Activated CD4-positive, alpha-beta T cell treated with anti-CD3 and anti-CD28 coated beads, Interleukin-2, amount 10 ng/mL, durations not matched to agents 24 days and 14 days (primary cell): ENCODE results near the gene NR0B2. TPM values are rescaled to one million over a fixed set of nuclear protein-coding genes. Genes with fewer than 3 reads are reported as not detected.

Experiments
- DNase-seq: peaks from one replicate; pipeline ENCODE4 v3.0.0; 2022
- H3K27ac Mint-ChIP-seq: one replicate; pipeline ENCODE4 v1.8.0; 2022; ENCODE audit warnings: mild to moderate bottlenecking, mixed read lengths
- H3K27me3 Mint-ChIP-seq: one replicate; pipeline ENCODE4 v1.8.0; 2022; ENCODE audit warnings: mixed read lengths
- H3K36me3 Mint-ChIP-seq: one replicate; pipeline ENCODE4 v1.8.0; 2022; ENCODE audit warnings: low read depth, mild to moderate bottlenecking, mixed read lengths
- H3K4me1 Mint-ChIP-seq: one replicate; pipeline ENCODE4 v1.8.0; 2021; ENCODE audit warnings: mixed read lengths
- H3K4me3 Mint-ChIP-seq: one replicate; pipeline ENCODE4 v1.8.0; 2022; ENCODE audit warnings: mild to moderate bottlenecking, moderate library complexity, mixed read lengths
- H3K9me3 Mint-ChIP-seq: one replicate; pipeline ENCODE4 v1.8.0; 2021; ENCODE audit warnings: mixed read lengths
- intact Hi-C: fragments of 100-400 bp; cut with micrococcal nuclease; formaldehyde crosslinking; loops from one replicate; pipeline ENCODE4 v1.15.1; 2023
- total RNA-seq: library from RNA; stranded (reverse); gene quantifications from 2 replicates; pipeline ENCODE4 v1.2.3, GENCODE V29; 2022

Gene NR0B2
- total RNA-seq, 1 donor from 2014 or later, result not detected

DNA sequence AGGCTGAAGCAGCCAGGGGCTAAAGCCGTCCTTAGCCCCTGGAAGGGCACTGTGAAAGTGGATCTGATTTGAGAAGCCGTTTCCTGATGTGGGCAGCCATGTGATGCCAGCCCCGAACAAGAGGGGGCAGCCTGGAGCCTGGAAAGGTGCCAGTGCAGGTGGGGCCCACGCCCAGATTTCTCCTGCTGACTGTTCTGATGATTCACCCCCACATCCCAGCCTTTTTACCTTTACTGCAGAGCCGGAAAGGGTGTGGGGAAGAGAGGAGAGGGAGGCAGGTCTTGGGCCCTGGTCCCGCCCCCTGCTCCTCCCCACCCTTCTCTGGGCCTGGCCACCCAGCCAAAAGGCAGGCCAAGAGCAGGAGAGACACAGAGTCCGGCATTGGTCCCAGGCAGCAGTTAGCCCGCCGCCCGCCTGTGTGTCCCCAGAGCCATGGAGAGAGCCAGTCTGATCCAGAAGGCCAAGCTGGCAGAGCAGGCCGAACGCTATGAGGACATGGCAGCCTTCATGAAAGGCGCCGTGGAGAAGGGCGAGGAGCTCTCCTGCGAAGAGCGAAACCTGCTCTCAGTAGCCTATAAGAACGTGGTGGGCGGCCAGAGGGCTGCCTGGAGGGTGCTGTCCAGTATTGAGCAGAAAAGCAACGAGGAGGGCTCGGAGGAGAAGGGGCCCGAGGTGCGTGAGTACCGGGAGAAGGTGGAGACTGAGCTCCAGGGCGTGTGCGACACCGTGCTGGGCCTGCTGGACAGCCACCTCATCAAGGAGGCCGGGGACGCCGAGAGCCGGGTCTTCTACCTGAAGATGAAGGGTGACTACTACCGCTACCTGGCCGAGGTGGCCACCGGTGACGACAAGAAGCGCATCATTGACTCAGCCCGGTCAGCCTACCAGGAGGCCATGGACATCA lies 50.7 kb downstream of the NR0B2 start, which contains the start of gene SFN:
SFN (plus strand) TSS at position 369 of the 904 bp plus-strand sequence; CDS start at position 433, 64 bp downstream.
- Mint-ChIP-seq H3K4me1 (peaks cover 28% of the 10 kb centered on the region), H3K27ac (peak within 1 kb of the TSS; percentile 76), H3K27me3 (no peaks in the 10 kb centered on the region), H3K4me3 (peak within 1 kb of the TSS; percentile 89), H3K36me3 (peaks cover 2% of the 10 kb centered on the region), H3K9me3 (no peaks in the 10 kb centered on the region)
- peak; percentile 82 for DNase-seq
- intact Hi-C loops, result no loop called here

GRCh38 chr1:26861889-26862378 lies 51.8 kb downstream of the NR0B2 start:
- no peaks in the 10 kb centered on the region for H3K27me3 Mint-ChIP-seq
- H3K36me3 Mint-ChIP-seq, result peaks cover 3% of the 10 kb centered on the region
- intact Hi-C loops, result no loop called here
- H3K27ac Mint-ChIP-seq, result peak overlapping the region; percentile 37
- no peaks in the 10 kb centered on the region for H3K9me3 Mint-ChIP-seq
- H3K4me3 Mint-ChIP-seq, result peak overlapping the region; percentile 4
- H3K4me1 Mint-ChIP-seq, result peaks cover 25% of the 10 kb centered on the region
- no peak for DNase-seq

Other genes starting within 250 kb of the NR0B2 start
- 111 and 117 TPM in 2 replicates for gene ARID1A, start 218.0 kb downstream of the NR0B2 start, total RNA-seq
- 15.2 and 16.0 TPM in 2 replicates for gene PIGV, start 126.0 kb downstream of the NR0B2 start, total RNA-seq
- 75.9 and 77.3 TPM in 2 replicates for gene ZDHHC18, start 87.3 kb downstream of the NR0B2 start, total RNA-seq
- 0.24 and 0.47 TPM in 2 replicates for gene SFN, start 50.8 kb downstream of the NR0B2 start, total RNA-seq
- 41.8 and 47.1 TPM in 2 replicates for gene GPN2, start 23.7 kb downstream of the NR0B2 start, total RNA-seq
- gene GPATCH3, start 13.5 kb downstream of the NR0B2 start, total RNA-seq, result 12.1 and 14.2 TPM in 2 replicates
- gene NUDC, start 7.8 kb upstream of the NR0B2 start, total RNA-seq, result 169 and 171 TPM in 2 replicates
- gene KDF1, start 46.5 kb upstream of the NR0B2 start, total RNA-seq, result not detected in 2 replicates
- gene TRNP1, start 79.7 kb upstream of the NR0B2 start, total RNA-seq, result 1.3 and 2.2 TPM in 2 replicates
- gene TENT5B, start 98.9 kb upstream of the NR0B2 start, total RNA-seq, result not detected in 2 replicates
- gene SLC9A1, start 241.2 kb upstream of the NR0B2 start, total RNA-seq, result 25.5 and 27.1 TPM in 2 replicates